ENCODE data around the gene NELFA. TPM values are rescaled to one million over a fixed set of nuclear protein-coding genes. Genes with fewer than 3 reads are reported as not detected.

NELFA gene
- total and polyA plus RNA-seq, 12 donors: 8.8 to 19.7 (median 11.1) TPM

- no peak overlapping the region for H3K27ac ChIP-seq
- H3K27me3 ChIP-seq: no peaks in the 10 kb centered on the region
- intact Hi-C loops (cut with DNase I): no loop called here
- peaks cover 0 to 98% (median 33%) of the 10 kb centered on the region in 9 donors for H3K36me3 ChIP-seq
- no peaks in the 10 kb centered on the region for H3K9me3 ChIP-seq
- peaks cover 0 to 12% (median 4%) of the 10 kb centered on the region in 9 donors for H3K4me1 ChIP-seq
- WGBS, 2 donors: 93 to 95% methylated on average over 12 of the region's 12 CpGs
- ATAC-seq (no peak), DNase-seq (no peak)
- TF ChIP-seq, protein P1, sequence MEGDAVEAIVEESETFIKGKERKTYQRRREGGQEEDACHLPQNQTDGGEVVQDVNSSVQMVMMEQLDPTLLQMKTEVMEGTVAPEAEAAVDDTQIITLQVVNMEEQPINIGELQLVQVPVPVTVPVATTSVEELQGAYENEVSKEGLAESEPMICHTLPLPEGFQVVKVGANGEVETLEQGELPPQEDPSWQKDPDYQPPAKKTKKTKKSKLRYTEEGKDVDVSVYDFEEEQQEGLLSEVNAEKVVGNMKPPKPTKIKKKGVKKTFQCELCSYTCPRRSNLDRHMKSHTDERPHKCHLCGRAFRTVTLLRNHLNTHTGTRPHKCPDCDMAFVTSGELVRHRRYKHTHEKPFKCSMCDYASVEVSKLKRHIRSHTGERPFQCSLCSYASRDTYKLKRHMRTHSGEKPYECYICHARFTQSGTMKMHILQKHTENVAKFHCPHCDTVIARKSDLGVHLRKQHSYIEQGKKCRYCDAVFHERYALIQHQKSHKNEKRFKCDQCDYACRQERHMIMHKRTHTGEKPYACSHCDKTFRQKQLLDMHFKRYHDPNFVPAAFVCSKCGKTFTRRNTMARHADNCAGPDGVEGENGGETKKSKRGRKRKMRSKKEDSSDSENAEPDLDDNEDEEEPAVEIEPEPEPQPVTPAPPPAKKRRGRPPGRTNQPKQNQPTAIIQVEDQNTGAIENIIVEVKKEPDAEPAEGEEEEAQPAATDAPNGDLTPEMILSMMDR (IDR thresholded peaks at IDR 0.05): no peak
- H3K4me3 ChIP-seq: no peak overlapping the region
These were observed 52.1 kb downstream of the NELFA start for GRCh38 chr4:1956631-1957030.

DNA sequence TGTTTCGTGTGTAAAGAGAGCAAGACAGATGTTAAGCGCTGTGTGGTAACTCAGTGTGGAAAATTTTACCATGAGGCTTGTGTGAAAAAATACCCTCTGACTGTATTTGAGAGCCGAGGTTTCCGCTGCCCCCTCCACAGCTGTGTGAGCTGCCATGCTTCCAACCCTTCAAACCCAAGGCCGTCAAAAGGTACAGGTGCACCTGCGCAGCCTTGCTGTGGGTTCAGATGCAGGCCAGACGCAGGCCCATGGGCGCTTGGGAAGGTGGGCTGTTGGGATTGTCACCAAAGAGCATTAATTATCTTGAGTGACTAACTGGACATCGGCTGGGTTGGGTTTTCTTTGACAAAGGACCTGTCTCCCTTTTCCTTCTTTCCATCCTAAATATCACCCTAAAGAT is 55.4 kb downstream of the NELFA start:
- 96 to 98% methylated on average over 9 of the region's 9 CpGs for WGBS, 2 donors
- ATAC-seq: no peak
- intact Hi-C loops (cut with DNase I): no loop called here
- H3K4me3 ChIP-seq: no peak overlapping the region
- DNase-seq: no peak
- no peak overlapping the region for H3K27ac ChIP-seq
- H3K27me3 ChIP-seq: no peaks in the 10 kb centered on the region
- TF ChIP-seq, protein P1 (IDR thresholded peaks at IDR 0.05): no peak
- peaks cover 0 to 86% (median 19%) of the 10 kb centered on the region in 9 donors for H3K36me3 ChIP-seq
- no peaks in the 10 kb centered on the region for H3K9me3 ChIP-seq
- peaks cover 0 to 4% (median 0%) of the 10 kb centered on the region in 9 donors for H3K4me1 ChIP-seq

DNA sequence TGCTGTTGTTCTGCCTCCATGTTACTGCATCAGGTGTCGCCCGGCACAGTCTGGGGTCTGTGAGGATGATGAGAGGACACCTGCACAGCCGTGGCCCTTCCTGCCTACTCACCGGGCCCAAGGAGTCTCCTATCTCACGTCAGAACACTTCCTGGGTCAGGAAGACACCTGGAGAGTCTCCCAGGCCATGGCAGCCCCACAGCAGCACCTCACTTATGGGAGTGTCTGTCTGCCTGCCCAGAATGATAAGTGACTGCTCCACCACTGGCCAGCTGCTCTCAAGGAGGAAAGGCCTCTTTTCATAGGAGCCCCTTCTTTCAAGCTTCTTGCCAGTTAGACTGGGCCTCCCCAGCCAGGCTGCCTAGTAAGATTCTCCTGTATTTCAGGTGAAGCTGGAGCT is 56.1 kb downstream of the NELFA start:
- DNase-seq (no peak), ATAC-seq (no peak)
- no peak overlapping the region for H3K27ac ChIP-seq
- intact Hi-C loops (cut with DNase I): no loop called here
- H3K36me3 ChIP-seq: peaks cover 0 to 86% (median 13%) of the 10 kb centered on the region in 9 donors
- no peaks in the 10 kb centered on the region for H3K27me3 ChIP-seq
- WGBS, 2 donors: 79 to 88% methylated on average over 5 of the region's 5 CpGs
- H3K4me1 ChIP-seq: peaks cover 0 to 3% (median 0%) of the 10 kb centered on the region in 9 donors
- no peak overlapping the region for H3K4me3 ChIP-seq
- H3K9me3 ChIP-seq: no peaks in the 10 kb centered on the region
- TF ChIP-seq, protein P1 (IDR thresholded peaks at IDR 0.05): no peak

DNA sequence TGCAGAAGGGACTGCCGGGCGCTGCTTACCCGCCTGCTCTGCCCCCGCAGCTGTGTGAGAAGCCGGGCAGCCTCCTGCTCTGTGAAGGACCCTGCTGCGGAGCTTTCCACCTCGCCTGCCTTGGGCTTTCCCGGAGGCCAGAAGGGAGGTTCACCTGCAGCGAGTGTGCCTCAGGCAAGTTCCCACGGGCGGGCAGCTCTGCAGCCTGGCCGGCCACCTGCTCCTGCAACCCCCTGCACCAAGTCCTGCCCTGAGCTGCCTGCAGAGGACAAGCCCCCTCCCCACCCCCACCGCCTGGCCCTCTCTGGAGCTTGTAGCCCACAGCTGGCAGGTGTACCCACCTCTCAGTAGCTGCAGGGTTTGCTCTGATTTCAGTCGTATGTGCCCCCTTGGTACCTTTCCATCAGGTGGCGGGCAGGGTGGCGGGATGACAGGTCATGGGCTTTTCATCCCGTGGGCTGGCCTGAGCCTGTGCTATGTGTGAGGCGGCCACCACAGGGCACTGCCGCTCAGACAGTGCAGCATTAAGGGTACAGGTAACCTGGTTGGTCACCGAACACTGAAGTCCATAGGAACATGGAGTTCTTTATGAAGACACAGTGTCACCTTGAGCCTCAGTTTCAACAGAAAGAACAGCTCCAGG is 56.6 kb downstream of the NELFA start:
- intact Hi-C loops (cut with DNase I): no loop called here
- H3K27ac ChIP-seq: no peak overlapping the region
- TF ChIP-seq, protein P1 (IDR thresholded peaks at IDR 0.05): no peak
- H3K4me1 ChIP-seq: peaks cover 0 to 3% (median 0%) of the 10 kb centered on the region in 9 donors
- peaks cover 0 to 87% (median 13%) of the 10 kb centered on the region in 9 donors for H3K36me3 ChIP-seq
- no peak for DNase-seq
- H3K4me3 ChIP-seq: no peak overlapping the region
- ATAC-seq: peak in 1 of 8 donors; percentile 19
- H3K9me3 ChIP-seq: no peaks in the 10 kb centered on the region
- 96 to 97% methylated on average over 20 of the region's 20 CpGs for WGBS, 2 donors
- no peaks in the 10 kb centered on the region for H3K27me3 ChIP-seq
